ENCODE measurements around the gene ARRDC5. TPM values are rescaled to one million over a fixed set of nuclear protein-coding genes. Genes with fewer than 3 reads are reported as not detected.
A peak's percentile ranks its signal among the peaks of the same experiment; 100 is the strongest.

The ARRDC5 gene
- total and polyA plus RNA-seq, 2 of the 13 experiments (the other 11 are each of a cell fraction or from before 2014, with no cell fraction given): not detected

DNA sequence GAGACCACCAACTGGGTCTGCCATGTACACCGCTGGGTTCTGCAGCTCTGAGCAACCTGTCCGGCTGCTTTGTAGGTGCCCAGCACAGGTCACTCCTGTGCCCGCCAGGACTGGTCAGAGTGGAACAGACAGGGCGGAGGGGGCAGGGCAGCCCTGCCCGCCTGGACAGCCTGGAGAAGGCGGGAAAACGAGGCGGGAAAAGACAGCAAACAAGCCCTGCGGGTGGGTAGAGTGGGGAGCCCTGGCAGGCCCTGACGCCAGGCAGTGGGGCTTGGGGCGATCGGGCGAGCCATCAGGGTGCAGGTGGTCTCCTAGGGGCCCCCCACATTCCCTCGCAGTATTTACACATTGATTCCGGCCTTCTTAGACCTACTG is 6.1 kb upstream of the ARRDC5 start (continued):
- TF ChIP-seq, protein P1, sequence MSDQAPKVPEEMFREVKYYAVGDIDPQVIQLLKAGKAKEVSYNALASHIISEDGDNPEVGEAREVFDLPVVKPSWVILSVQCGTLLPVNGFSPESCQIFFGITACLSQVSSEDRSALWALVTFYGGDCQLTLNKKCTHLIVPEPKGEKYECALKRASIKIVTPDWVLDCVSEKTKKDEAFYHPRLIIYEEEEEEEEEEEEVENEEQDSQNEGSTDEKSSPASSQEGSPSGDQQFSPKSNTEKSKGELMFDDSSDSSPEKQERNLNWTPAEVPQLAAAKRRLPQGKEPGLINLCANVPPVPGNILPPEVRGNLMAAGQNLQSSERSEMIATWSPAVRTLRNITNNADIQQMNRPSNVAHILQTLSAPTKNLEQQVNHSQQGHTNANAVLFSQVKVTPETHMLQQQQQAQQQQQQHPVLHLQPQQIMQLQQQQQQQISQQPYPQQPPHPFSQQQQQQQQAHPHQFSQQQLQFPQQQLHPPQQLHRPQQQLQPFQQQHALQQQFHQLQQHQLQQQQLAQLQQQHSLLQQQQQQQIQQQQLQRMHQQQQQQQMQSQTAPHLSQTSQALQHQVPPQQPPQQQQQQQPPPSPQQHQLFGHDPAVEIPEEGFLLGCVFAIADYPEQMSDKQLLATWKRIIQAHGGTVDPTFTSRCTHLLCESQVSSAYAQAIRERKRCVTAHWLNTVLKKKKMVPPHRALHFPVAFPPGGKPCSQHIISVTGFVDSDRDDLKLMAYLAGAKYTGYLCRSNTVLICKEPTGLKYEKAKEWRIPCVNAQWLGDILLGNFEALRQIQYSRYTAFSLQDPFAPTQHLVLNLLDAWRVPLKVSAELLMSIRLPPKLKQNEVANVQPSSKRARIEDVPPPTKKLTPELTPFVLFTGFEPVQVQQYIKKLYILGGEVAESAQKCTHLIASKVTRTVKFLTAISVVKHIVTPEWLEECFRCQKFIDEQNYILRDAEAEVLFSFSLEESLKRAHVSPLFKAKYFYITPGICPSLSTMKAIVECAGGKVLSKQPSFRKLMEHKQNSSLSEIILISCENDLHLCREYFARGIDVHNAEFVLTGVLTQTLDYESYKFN (CRISPR knock-in tag; conservative IDR thresholded peaks at IDR 0.05): no peak
- TF ChIP-seq ZNF530 (CRISPR knock-in tag; IDR thresholded peaks at IDR 0.05; ENCODE audit: low read depth) (no peak), ZNF235 (CRISPR knock-in tag; IDR thresholded peaks at IDR 0.05; ENCODE audit: borderline replicate concordance) (no peak), SRSF1 (optimal IDR thresholded peaks at IDR 0.05; ENCODE audit: low read depth, low read length) (no peak), JUNB (CRISPR knock-in tag; IDR thresholded peaks at IDR 0.05; ENCODE audit: borderline replicate concordance) (no peak), ZNF34 (CRISPR knock-in tag; IDR thresholded peaks at IDR 0.05; ENCODE audit: borderline replicate concordance) (no peak), ZNF446 (CRISPR knock-in tag; IDR thresholded peaks at IDR 0.05) (no peak), ISX (CRISPR knock-in tag; conservative IDR thresholded peaks at IDR 0.05) (no peak), AKAP8 (CRISPR knock-in tag; IDR thresholded peaks at IDR 0.05) (0 out of 2 replicates have a peak, but pooled peaks have one; percentile 3), AGO1 (IDR thresholded peaks at IDR 0.05; ENCODE audit: low read depth, low read length, poor library complexity, severe bottlenecking) (no peak), U2AF1 (optimal IDR thresholded peaks at IDR 0.05; ENCODE audit: low read depth, low read length) (no peak), XBP1 (CRISPR knock-in tag; IDR thresholded peaks at IDR 0.05) (no peak), SRSF4 (IDR thresholded peaks at IDR 0.05; ENCODE audit: low read depth, low read length, poor library complexity, severe bottlenecking) (no peak), GABPB1 (CRISPR knock-in tag; IDR thresholded peaks at IDR 0.05) (0 out of 2 replicates have a peak, but pooled peaks have one; percentile 1), SKI (IDR thresholded peaks at IDR 0.05; ENCODE audit: partially characterized antibody) (no peak)
- TF ChIP-seq, protein P2, sequence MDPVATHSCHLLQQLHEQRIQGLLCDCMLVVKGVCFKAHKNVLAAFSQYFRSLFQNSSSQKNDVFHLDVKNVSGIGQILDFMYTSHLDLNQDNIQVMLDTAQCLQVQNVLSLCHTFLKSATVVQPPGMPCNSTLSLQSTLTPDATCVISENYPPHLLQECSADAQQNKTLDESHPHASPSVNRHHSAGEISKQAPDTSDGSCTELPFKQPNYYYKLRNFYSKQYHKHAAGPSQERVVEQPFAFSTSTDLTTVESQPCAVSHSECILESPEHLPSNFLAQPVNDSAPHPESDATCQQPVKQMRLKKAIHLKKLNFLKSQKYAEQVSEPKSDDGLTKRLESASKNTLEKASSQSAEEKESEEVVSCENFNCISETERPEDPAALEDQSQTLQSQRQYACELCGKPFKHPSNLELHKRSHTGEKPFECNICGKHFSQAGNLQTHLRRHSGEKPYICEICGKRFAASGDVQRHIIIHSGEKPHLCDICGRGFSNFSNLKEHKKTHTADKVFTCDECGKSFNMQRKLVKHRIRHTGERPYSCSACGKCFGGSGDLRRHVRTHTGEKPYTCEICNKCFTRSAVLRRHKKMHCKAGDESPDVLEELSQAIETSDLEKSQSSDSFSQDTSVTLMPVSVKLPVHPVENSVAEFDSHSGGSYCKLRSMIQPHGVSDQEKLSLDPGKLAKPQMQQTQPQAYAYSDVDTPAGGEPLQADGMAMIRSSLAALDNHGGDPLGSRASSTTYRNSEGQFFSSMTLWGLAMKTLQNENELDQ (CRISPR knock-in tag; IDR thresholded peaks at IDR 0.05; ENCODE audit: borderline replicate concordance): no peak
- TF ChIP-seq, protein P3, sequence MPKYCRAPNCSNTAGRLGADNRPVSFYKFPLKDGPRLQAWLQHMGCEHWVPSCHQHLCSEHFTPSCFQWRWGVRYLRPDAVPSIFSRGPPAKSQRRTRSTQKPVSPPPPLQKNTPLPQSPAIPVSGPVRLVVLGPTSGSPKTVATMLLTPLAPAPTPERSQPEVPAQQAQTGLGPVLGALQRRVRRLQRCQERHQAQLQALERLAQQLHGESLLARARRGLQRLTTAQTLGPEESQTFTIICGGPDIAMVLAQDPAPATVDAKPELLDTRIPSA (CRISPR knock-in tag; IDR thresholded peaks at IDR 0.05; ENCODE audit: borderline replicate concordance): no peak
- TF ChIP-seq, protein P4, sequence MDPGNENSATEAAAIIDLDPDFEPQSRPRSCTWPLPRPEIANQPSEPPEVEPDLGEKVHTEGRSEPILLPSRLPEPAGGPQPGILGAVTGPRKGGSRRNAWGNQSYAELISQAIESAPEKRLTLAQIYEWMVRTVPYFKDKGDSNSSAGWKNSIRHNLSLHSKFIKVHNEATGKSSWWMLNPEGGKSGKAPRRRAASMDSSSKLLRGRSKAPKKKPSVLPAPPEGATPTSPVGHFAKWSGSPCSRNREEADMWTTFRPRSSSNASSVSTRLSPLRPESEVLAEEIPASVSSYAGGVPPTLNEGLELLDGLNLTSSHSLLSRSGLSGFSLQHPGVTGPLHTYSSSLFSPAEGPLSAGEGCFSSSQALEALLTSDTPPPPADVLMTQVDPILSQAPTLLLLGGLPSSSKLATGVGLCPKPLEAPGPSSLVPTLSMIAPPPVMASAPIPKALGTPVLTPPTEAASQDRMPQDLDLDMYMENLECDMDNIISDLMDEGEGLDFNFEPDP (CRISPR knock-in tag; conservative IDR thresholded peaks at IDR 0.05): no peak
- TF ChIP-seq, protein P5, sequence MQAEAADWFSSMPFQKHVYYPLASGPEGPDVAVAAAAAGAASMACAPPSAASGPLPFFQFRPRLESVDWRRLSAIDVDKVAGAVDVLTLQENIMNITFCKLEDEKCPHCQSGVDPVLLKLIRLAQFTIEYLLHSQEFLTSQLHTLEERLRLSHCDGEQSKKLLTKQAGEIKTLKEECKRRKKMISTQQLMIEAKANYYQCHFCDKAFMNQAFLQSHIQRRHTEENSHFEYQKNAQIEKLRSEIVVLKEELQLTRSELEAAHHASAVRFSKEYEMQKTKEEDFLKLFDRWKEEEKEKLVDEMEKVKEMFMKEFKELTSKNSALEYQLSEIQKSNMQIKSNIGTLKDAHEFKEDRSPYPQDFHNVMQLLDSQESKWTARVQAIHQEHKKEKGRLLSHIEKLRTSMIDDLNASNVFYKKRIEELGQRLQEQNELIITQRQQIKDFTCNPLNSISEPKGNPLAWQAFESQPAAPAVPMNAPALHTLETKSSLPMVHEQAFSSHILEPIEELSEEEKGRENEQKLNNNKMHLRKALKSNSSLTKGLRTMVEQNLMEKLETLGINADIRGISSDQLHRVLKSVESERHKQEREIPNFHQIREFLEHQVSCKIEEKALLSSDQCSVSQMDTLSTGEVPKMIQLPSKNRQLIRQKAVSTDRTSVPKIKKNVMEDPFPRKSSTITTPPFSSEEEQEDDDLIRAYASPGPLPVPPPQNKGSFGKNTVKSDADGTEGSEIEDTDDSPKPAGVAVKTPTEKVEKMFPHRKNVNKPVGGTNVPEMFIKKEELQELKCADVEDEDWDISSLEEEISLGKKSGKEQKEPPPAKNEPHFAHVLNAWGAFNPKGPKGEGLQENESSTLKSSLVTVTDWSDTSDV (CRISPR knock-in tag; IDR thresholded peaks at IDR 0.05): no peak
